GM18907 (cell line): ENCODE measurements around the gene TGFA.

Experiments
- ATAC-seq: cut with Tn5 transposase; IDR thresholded peaks from one replicate; pipeline ENCODE4 v1.9.1; 2021; ENCODE audit warnings: mild to moderate bottlenecking, moderate library complexity; ENCODE audit not compliant: unreplicated experiment

The TGFA gene

GRCh38 chr2:70499253-70499652 lies 54.4 kb downstream of the TGFA start:
- no peak for ATAC-seq

- no peak for ATAC-seq
These were observed 55.1 kb downstream of the TGFA start for GRCh38 chr2:70498528-70498927.

DNA sequence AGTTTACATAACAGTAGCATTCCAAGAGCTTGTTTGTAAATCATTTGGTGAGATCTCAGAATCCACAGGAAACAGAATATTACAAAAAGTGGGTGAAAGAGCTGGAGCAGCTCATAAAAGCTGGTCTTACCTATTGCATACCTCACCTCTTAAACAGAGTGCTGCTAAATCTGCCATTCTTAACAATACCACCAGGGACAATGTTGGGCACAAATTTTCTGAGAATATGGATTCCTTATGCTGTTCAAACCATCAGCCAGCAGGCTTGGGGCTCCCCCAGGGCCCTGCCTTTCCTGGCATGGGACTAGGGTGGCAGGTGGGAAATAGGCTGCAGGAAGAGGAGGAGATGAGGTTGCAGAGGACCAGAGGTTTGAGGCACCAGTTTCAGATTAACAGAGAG lies 55.6 kb downstream of the TGFA start:
- no peak for ATAC-seq

DNA sequence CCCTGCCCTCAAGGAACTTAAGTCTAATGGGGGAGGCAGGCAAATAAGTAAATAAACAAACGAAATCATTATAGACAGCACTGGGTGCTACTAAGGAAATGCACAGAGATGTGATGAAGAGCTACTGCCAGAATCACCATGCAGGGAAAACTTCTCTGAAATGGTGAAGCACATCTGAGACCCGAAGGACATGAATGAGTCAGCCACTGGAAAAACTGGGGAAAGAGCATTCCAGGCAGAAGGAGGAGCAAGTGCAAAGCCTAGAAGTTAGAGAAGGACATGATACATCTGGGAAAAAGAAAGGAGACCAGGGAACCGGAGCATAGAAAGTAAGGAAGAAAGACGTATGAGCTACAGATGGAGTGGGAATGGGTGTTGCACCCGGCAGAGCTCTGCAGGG lies 56.8 kb downstream of the TGFA start:
- ATAC-seq: no peak

DNA sequence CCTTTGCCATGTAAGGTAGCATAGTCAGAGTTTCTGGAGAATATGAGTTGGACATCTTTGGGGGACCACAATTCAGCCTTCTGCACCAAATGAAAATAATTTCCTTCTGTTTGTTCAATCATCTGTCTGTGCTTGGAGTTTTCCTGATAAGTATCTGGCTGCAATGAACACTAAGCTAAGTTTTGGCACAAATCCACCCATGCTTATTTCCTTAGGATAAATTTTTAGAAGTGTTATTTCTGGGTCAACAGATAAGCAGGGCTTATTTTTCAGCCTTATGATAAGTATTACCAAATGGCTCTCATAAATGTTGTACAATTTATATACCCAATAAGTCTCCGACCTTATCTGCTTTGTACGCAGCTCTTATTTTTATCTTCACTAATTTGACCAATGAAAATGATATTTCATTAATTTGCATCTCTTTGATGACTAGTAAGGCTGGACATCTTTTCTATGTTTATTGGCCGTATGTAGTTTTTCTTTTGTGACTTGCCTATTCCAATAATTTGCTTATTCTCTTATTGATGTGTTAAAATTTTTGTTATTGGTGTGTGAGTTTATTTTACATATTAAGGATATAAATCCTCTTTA lies 59.2 kb downstream of the TGFA start:
- ATAC-seq: no peak

GRCh38 chr2:70490381-70490780 lies 63.2 kb downstream of the TGFA start:
- ATAC-seq: no peak

- ATAC-seq: no peak
These were observed 64.5 kb downstream of the TGFA start for GRCh38 chr2:70489165-70489564.

GRCh38 chr2:70484086-70484485 lies 69.5 kb downstream of the TGFA start:
- no peak for ATAC-seq

GRCh38 chr2:70482401-70482800 lies 71.2 kb downstream of the TGFA start:
- no peak for ATAC-seq

- ATAC-seq: peak; percentile 49
These were observed 73.2 kb downstream of the TGFA start for GRCh38 chr2:70480468-70480867.

DNA sequence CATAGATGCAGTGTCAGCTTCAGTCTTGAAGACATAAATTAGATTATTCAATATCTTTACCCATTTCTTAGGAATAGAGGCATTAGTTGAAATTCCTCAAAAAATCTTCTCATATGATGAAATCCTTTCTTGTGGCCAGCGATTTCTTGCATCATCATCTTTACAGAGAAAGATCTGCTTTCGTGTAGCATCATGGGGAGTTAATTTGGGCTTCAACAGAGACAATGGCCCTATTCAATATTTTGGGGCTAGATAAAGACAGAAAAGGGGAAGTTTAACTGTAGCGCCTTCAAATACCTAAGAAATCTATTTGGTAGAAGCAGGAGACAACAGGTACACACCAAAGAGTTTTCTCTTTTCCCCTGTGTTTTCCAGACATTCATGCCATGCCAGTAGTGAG lies 73.8 kb downstream of the TGFA start:
- no peak for ATAC-seq

DNA sequence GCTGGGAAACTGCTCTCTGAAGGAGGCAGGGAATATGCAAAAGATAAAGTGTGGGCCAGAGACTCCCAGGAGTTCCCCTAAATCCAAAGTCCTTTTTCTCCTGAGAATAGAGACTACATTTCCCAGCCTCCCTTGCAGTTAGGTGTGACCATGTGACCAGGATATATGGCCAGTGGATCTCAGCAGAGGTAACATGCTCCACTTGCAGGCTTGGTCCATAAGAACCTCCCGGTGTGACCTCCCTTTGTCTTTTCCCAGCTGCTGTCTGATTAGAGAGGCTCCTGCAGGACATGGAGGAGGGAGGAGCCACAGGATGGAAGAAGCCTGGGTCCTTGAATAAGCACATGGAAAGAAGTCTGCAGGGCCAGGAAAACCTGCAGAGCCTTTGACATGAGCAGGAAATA lies 76.2 kb downstream of the TGFA start:
- no peak for ATAC-seq

GRCh38 chr2:70475266-70475665 lies 78.4 kb downstream of the TGFA start:
- no peak for ATAC-seq

- no peak for ATAC-seq
These were observed 79.3 kb downstream of the TGFA start for GRCh38 chr2:70474256-70474848.

GRCh38 chr2:70473101-70473722 lies 80.4 kb downstream of the TGFA start:
- ATAC-seq: no peak

DNA sequence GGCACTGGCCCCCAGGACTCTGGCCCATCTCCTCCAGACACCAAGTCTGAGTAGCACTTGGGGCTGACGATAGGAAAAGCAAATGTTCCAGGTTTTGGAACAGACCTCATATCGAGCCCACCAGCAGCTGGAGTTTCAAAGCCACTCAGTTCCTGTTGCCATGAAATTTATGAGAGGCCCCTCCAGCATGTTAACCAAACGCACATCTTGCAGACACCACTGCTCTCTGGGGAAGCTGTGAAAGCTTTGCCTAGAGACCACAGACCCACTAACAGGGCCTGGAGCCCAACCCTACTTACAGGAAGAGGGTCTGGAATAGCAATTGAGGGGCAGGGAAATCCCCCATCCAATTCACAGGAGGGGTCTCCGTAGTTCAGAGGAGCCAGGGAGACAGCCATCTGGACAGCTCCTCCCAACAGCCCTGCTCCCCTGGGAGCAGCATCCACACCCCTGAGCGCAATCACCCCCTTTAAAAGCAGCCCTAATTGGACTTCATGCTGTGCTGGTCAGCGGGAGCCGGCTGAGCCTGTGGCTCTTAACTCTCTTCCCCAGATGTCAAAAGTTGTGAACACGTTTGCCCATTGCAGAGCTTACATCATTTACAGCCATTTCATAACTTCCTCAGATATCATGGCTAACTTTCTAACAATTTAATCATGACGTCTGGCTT lies 81.3 kb downstream of the TGFA start:
- ATAC-seq: no peak

DNA sequence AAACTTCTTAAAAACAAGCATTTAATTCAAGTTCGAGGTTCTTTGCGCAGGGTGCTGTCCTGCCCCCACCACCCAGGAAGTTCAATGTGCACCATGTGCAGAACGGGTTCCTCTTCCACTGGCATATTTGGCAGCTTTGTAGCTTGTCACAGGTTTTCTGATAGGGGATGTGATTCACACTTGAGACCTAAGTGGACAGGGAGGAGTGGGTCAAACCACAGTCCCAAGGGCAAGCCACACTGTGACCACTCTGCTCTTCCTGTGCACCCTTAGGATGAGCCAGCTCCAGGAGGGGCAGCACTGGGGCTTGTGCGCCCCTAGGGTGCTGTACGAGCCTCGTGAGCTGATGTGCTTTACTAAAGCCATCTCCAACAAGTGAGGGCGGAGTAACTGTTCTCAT lies 82.5 kb downstream of the TGFA start:
- no peak for ATAC-seq

- ATAC-seq: no peak
These were observed 83.7 kb downstream of the TGFA start for GRCh38 chr2:70469961-70470360.

GRCh38 chr2:70469435-70469834 lies 84.2 kb downstream of the TGFA start:
- ATAC-seq: no peak

DNA sequence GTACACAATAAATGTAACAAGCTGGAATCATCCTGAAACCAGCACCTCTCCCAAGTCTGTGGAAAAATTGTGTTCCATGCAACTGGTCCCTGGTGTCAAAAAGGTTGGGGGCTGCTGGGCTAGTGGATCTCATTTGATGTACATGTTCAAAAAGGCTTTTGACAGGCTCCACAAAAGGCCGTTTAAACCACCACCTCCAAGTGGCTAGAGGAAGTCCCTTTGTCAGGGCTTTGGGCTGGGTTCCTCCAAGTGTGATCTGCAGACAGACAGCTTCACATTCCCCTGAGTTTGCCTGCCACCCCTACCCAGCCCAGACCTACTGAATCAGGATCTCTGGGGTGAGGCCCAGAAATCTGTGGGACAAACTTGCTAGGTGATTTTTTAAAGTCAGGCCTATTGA lies 84.7 kb downstream of the TGFA start:
- ATAC-seq: no peak

DNA sequence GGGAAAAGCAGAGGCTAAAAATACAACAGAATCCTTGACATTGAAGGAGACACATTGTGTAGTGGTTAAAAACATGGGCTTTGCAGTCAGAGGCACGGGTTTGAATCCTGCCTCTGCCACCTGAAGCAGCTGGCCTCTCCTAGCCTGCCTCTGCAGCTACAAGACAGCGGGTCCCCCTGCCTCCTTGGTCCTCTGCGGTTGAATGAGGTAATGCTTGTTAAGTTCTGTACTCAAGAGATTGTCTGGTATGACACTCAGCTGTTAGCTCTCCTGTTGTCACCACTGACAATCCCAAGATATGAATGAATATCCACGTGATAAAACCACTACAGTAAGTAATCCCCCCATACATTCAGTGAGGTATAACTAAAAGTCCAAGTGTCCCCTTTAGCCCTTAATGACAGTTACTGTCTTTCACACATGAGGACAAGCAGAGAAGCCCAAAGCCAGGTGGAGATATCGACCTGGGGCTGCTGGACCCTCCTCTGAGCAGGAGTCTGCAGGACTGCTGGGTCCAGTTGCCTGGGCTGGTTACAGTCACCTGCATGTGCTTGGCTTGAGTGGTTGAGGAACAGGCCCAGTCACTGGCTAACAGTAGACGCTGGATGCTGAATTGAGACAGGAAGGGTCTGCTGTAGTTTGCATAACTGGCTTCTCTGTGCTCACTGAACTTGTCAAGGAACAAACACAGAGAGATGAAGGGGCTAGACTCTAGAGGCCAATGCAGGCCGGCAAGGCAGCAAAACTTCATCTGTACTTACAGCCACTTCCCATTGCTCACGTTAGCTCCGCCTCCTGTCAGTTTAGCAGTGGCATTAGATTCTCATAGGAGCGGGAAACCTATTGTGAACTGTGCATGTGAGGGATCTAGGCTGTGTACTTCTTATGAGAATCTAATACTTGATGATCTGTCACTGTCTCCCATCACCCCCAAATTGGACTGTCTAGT lies 85.5 kb downstream of the TGFA start:
- ATAC-seq: no peak
